GM12872 (cell line): ENCODE data around the gene ARMC10.

Source experiments
- CTCF ChIP-seq: IDR thresholded peaks from 3 replicates; pipeline ENCODE4 v1.5.1; 2011; ENCODE audit warnings: low read depth, mild to moderate bottlenecking, low read length, moderate library complexity; ENCODE audit not compliant: insufficient read depth

Gene ARMC10

GRCh38 chr7:103123529-103123928 is 48.6 kb downstream of the ARMC10 start:
- no peak for TF ChIP-seq CTCF

- TF ChIP-seq CTCF = no peak
Measured at GRCh38 chr7:103124429-103124979, 49.6 kb downstream of the ARMC10 start.

GRCh38 chr7:103127006-103127405 is 52.1 kb downstream of the ARMC10 start:
- TF ChIP-seq CTCF = no peak

GRCh38 chr7:103129702-103130549 is 55.0 kb downstream of the ARMC10 start:
- no peak for TF ChIP-seq CTCF

GRCh38 chr7:103130901-103131624 is 56.1 kb downstream of the ARMC10 start:
- no peak for TF ChIP-seq CTCF

GRCh38 chr7:103132995-103133688 is 58.2 kb downstream of the ARMC10 start:
- no peak for TF ChIP-seq CTCF
